ENCODE data around the gene STX8.
"Not testable (repeated sequence)": the region's sequence is repeated elsewhere in the genome, so short reads cannot be mapped to it uniquely, and the experiment has no call there.

STX8 gene

DNA sequence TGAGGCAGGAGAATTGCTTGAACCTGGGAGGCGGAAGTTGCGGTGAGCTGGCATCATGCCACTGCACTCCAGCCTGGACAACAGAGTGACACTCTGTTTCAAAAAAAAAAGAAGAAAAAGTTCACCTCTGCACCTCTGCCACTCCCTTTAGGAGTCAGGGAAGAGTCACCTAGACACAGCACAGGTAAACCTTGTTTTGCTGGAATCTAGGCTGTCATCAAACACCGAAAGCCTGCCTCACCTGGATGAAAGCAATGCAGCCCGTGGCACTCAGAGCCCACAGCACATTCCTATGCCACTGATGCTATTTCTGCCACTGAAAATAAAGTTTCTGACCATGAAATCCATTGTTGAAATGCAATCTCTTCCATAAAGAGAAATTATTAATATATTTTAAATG, 23.0 kb upstream of the STX8 start:
- TF ChIP-seq, protein P1, sequence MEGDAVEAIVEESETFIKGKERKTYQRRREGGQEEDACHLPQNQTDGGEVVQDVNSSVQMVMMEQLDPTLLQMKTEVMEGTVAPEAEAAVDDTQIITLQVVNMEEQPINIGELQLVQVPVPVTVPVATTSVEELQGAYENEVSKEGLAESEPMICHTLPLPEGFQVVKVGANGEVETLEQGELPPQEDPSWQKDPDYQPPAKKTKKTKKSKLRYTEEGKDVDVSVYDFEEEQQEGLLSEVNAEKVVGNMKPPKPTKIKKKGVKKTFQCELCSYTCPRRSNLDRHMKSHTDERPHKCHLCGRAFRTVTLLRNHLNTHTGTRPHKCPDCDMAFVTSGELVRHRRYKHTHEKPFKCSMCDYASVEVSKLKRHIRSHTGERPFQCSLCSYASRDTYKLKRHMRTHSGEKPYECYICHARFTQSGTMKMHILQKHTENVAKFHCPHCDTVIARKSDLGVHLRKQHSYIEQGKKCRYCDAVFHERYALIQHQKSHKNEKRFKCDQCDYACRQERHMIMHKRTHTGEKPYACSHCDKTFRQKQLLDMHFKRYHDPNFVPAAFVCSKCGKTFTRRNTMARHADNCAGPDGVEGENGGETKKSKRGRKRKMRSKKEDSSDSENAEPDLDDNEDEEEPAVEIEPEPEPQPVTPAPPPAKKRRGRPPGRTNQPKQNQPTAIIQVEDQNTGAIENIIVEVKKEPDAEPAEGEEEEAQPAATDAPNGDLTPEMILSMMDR (conservative IDR thresholded peaks at IDR 0.05; ENCODE audit: low read depth, low read length): no peak
- no peak for DNase-seq (ENCODE audit: low read depth)
- H3K4me3 ChIP-seq (ENCODE audit: low read depth, low read length): no peak overlapping the region

DNA sequence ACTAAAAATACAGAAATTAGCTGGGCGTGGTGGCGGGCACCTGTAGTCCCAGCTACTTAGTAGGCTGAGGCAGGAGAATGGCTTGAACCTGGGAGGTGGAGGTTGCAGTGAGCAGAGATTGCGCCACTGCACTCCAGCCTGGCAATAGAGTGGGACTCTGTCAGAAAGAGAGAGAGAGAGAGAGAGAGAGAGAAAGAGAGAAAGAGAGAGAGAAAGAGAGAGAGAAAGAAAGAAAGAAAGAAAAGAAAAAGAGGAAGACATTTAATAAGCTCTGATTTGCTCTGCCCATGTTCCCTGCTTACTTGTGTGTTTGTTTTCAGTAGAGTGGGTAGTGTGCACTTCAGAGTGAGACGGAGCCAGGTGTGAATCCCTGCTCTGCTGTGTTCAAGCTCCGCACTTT, 22.0 kb upstream of the STX8 start:
- DNase-seq (ENCODE audit: low read depth); H3K4me3 ChIP-seq (ENCODE audit: low read depth, low read length): not testable (repeated sequence)

DNA sequence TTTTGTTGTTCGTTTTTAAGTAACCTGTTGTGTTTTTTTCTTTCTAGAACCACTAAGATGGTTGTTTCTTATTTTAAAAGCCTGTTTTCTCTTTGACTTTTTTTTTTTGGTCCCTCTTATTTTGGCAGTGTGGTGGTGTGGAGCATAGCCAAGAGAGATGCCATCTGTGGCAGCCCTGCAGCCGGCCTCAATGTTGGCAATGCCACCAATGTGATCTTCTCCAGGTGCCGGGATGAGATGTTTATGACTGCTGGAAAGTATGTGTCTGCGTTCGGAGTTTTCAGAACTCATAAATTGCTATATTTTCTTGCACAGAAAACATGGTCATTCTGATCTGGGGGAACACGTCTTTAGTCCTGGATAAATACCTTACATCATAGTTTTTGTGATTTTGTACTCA, 18.4 kb upstream of the STX8 start:
- no peak for DNase-seq (ENCODE audit: low read depth)
- TF ChIP-seq, protein P1 (conservative IDR thresholded peaks at IDR 0.05; ENCODE audit: low read depth, low read length): no peak
- no peak overlapping the region for H3K4me3 ChIP-seq (ENCODE audit: low read depth, low read length)

DNA sequence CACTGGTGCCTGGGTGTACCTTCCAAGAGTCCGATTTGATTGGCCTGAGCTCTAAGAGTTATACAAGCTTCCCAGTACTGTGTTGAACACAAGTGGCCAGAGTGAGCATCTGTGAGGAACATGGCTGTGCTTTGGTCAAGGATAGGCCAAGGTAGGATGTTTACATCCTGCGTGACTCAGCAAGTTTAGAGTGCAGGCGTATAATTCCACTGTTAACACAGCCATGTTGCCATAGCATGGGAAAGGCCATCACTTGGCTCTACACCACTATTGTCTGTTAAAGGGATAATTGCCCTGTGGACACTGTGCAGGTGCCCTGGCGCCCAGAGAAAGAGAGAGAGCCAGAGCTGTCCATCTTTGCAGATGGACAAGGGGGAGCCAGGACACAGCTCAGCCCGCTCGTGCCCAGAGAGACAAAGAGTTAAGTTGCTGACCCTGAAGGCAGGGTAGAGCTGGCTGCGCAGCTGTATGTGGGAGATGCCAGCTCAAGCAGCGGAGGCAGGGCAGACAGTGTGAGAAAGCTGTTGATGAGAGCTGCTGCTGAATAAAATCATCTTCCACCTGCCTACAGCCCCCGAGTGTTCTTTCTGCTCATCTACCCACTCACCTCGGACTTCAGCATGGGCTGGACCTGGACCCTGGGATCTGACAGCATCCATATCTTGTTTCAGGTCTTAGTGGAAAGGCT, 12.5 kb upstream of the STX8 start:
- TF ChIP-seq, protein P1 (conservative IDR thresholded peaks at IDR 0.05; ENCODE audit: low read depth, low read length): no peak

DNA sequence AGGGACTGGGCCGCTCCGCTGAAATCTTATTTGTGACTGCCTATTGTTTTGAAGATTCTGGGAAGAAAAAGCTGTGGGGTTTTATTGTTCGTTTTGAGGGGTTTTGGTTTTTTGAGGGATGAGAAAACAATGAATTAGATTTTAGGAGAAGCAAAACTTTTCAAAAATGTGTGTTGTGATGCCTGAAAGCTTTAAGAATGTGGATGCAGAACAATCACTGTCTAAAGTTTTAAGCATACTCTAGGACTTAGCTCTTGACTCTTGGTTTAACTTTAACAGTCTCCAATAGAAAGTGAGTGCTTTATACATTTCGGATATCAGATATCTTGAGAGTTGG, 1.7 kb upstream of the STX8 start:
- TF ChIP-seq, protein P1 (conservative IDR thresholded peaks at IDR 0.05; ENCODE audit: low read depth, low read length): no peak
- no peak for DNase-seq (ENCODE audit: low read depth)
- no peak overlapping the region for H3K4me3 ChIP-seq (ENCODE audit: low read depth, low read length)

More for the DNA sequence above, 12.5 kb upstream of the STX8 start:
- DNase-seq (ENCODE audit: low read depth): no peak
- H3K4me3 ChIP-seq (ENCODE audit: low read depth, low read length): no peak overlapping the region

DNA sequence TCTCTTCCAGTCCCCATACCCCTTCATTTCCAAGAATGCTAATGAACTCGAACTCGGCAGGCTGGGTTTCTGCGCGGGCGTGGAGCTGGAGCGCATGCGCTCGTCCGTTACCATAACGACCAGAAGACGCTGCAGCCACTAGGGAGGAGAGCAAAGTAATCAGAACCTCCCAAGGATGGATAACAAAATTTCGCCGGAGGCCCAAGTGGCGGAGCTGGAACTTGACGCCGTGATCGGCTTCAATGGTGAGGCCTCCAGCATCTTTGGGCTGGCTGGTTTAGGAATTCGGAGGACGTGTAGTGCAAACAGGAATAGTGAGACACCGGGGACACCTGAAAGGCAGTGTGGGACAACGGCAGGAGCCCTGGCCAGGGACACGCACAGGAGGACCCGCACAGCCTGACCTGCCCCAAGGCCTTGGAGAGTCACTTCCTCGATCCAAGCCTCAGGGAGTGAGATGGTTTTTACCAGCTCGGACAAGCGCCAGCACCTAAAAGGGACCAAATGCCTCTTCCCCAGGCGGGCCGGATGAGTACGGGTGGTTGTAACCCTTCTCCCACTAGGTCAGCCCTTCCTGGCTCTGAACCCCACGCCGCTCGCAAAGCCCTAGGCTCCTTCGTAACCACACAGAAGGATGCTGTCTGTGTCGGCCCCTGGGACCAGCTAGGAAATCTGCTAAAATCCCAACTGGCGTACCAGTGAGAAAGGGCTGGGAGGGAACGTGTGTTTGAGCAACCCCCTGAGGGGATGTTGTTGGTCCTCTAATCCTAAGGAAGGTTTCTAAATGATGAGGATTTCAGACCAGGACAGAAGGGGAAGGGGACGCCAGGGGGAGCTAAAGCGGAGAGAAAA, 1.1 kb upstream of the STX8 start, which contains the start of gene CFAP52:
Gene CFAP52, plus strand, starts transcription at position 122 of the 852 bp plus-strand sequence. Its CDS starts 54 bp downstream, at position 176.
- TF ChIP-seq, protein P1 (conservative IDR thresholded peaks at IDR 0.05; ENCODE audit: low read depth, low read length): peak; percentile 89
- H3K4me3 ChIP-seq (ENCODE audit: low read depth, low read length): peak within 1 kb of the TSS; percentile 79
- DNase-seq (ENCODE audit: low read depth): peak; percentile 83

DNA sequence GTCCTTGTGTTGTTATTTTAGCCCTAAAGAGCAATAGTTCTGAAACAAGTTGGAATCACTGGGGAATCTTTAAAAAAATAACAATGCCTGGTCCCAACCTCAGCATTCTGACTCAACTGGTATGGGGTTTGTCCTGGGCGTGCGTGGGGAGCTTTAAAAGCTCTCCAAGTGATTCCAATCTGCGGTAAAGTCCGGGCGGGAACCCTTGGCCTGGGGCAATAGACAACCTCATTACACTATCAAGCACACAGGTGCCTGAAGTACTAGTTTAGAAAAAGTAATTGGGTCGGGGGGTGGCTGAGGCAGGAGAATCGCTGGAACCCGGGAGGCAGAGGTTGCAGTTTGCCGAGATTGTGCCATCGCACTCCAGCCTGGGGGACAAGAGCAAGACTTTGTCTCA, 4.4 kb downstream of the STX8 start:
- H3K4me3 ChIP-seq (ENCODE audit: low read depth, low read length): no peak overlapping the region
- TF ChIP-seq, protein P1 (conservative IDR thresholded peaks at IDR 0.05; ENCODE audit: low read depth, low read length): no peak
- DNase-seq (ENCODE audit: low read depth): no peak

All from choroid plexus epithelial cell (primary cell).